Motor neuron (in vitro differentiated cells): ENCODE measurements around the gene KIF20B. TPM values are rescaled to one million over a fixed set of nuclear protein-coding genes. Genes with fewer than 3 reads are reported as not detected.
"Not testable (repeated sequence)": the region's sequence is repeated elsewhere in the genome, so short reads cannot be mapped to it uniquely, and the experiment has no call there.

Source experiments
- ATAC-seq, 8 experiments: fragments of 200-7000 bp; cut with Tn5 transposase; replicated peaks in 6 of 8; 2 replicates each; pipeline ENCODE4 v1.8.0; 2021; ENCODE audit warnings: mild to moderate bottlenecking in 8 of 8, moderate library complexity in 8 of 8
- H3K27ac ChIP-seq, 2 donors: fragments of 250-450 bp; sonication (Bioruptor Pico); 2 replicates each; pipeline ENCODE4 v1.9.0; 2021; ENCODE audit warnings: antibody characterized with exemption in 2 of 2, mild to moderate bottlenecking in 2 of 2, moderate library complexity in 1 of 2
- H3K4me1 ChIP-seq, 2 donors: fragments of 250-450 bp; sonication (Bioruptor Pico); replicated peaks in 1 of 2; 2 replicates each; pipeline ENCODE4 v1.6.1; 2021; ENCODE audit warnings: antibody characterized with exemption in 2 of 2, mild to moderate bottlenecking in 2 of 2, moderate library complexity in 1 of 2
- H3K4me3 ChIP-seq, 5 donors: fragments of 250-450 bp; sonication (Bioruptor Pico); 2 replicates each; pipeline ENCODE4 v1.9.0; 2021; ENCODE audit warnings: antibody characterized with exemption in 5 of 5, mild to moderate bottlenecking in 5 of 5, moderate library complexity in 4 of 5
- WGBS, 10 experiments: fragments of 450-650 bp; shearing (Covaris generic); methylation state at CpG; one replicate each; pipeline ENCODE4 v1.0.0; 2022; 5-methylcytosine and 5-hydroxymethylcytosine counted together
- in situ Hi-C, 9 experiments: fragments of 400-800 bp; cut with MboI; loops; one replicate each; pipeline ENCODE4 v1.15.0; 2021; ENCODE audit warnings: low sequenced_read_pairs in 9 of 9, low pct_unique_long_range_greater_than_20kb in 2 of 9; ENCODE audit not compliant: unreplicated experiment in 9 of 9
- total RNA-seq, 8 experiments: library from RNA; unstranded; fragments of 300-600 nt; gene quantifications; 2 replicates each; pipeline versions ENCODE4 v1.2.3 to v1.2.4, GENCODE V29; 2022

KIF20B gene
- total RNA-seq, 8 experiments from 2014 or later = 1.1 to 18.5 (median 3.6) TPM

DNA sequence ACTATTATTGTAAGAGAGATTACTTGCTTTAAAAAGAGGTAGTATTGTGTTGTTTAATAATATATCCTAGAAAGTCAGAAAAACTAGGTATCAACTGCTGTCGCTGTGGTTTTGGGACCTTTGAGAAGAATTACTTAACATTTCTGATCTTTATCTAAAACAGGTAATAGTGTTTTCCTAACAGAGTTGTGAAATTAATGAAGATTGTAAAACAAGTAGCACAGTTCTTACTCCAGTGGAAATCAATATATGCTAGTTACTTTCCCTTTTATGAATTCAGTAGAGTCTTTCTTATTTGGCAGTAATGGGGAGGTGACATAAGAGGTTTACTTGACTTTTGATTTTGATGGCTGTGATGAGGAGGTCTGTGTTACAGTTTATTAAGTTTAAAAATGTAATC is 58.1 kb downstream of the KIF20B start:
- no peak overlapping the region for H3K27ac ChIP-seq
- no peak overlapping the region for H3K4me3 ChIP-seq
- in situ Hi-C loops = no loop called here
- 80 to 100% (median 100%) methylated on average over 1 of the region's 1 CpG; no CpG with 5 or more reads in 1 of the 10 experiments for WGBS, 10 experiments
- H3K4me1 ChIP-seq = no peaks in the 10 kb centered on the region
- ATAC-seq = no peak

DNA sequence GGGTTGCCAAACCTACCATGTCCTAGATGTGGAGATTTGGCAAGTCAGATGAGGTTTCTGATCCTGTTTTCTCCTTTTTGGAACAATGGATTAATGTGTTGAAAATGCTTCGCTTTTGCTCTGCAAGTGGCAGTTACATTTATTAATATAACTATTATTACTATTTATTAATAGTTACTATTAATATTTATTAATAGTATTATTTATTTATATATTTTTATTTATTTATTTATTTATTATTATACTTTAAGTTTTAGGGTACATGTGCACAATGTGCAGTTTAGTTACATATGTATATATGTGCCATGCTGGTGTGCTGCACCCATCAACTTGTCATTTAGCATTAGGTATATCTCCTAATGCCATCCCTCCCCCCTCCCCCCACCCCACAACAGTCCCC is 62.3 kb downstream of the KIF20B start:
- in situ Hi-C loops = not testable (repeated sequence)

DNA sequence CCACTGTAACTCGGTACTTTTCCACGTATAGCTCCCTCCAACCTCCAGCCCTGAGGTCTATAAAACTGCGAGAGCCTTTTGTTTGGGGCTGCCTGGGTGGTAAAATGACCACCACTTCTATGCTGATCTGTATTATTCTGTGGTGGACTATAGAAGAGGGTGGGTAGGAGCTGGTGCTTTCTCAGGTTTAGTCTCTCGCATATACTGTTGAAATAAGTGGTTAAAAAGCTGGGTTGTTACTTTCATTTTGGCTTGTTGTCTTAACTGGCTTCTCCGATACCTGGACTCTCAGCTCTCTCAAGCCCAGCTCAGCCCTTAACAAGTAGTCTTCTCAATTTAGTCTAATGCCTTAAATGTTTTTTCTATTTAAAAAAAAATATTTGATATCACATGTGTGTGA is 70.3 kb downstream of the KIF20B start:
- ATAC-seq = peak in 1 of 8 experiments; percentile 30
- Histone ChIP-seq H3K4me3 (no peak overlapping the region), H3K27ac (no peak overlapping the region), H3K4me1 (no peaks in the 10 kb centered on the region)
- in situ Hi-C loops = no loop called here
- 45 to 100% (median 80%) methylated on average over 2 to 5 of the region's 5 CpGs; no CpG with 5 or more reads in 3 of the 10 experiments for WGBS, 10 experiments

More for the DNA sequence above, 62.3 kb downstream of the KIF20B start:
- H3K27ac ChIP-seq, H3K4me1 ChIP-seq, ATAC-seq, H3K4me3 ChIP-seq: not testable (repeated sequence)
- WGBS, 10 experiments = 83 to 100% (median 100%) methylated on average over 1 of the region's 1 CpG; no CpG with 5 or more reads in 2 of the 10 experiments

DNA sequence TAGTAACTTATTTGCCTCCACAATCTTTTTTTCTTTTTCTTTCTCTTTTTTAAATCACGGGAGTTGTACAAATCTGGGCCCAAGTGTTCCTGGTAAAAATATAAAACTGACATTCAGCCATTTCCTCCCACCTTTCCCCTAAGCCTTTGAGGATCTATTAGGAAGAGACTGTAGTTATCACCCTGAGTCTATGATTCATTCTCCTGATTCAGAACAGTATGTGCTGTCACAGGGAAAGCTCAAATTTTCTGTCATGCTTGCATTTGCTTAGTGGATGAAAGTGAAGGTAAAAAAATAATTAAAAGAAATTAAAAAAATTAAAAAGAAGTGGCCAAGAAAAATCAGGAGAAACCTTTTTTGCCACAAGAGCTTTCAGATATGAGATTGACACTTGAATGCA is 71.7 kb downstream of the KIF20B start:
- WGBS, 10 experiments = 0 to 100% (median 44%) methylated on average over 1 of the region's 1 CpG; no CpG with 5 or more reads in 1 of the 10 experiments
- no peak overlapping the region for H3K27ac ChIP-seq
- ATAC-seq = no peak
- no peak overlapping the region for H3K4me3 ChIP-seq
- H3K4me1 ChIP-seq = no peaks in the 10 kb centered on the region
- in situ Hi-C loops = no loop called here

DNA sequence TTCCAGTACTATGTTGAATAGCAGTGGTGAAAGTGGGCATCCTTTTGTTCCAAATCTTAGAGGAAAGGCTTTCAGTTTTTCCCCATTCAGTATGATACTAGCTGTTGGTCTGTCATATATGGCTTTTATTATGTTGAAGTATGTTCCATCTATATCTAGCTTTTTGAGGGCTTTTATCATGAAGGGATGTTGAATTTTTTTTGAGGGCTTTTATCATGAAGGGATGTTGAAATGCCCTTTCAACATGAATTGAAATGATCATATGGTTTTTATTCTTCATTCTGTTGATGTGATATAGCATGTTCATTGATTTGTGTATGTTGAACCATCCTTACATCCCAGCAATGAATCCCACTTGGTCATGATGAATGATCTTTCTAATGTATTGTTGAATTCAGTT is 75.3 kb downstream of the KIF20B start:
- in situ Hi-C loops = loop anchor here in 3 of 9 experiments (25.0 kb wide), 1 partner anchor 1086 kb away; the partner anchor contains the start of genes HTR7 (in 3 of the 3) and RPP30 (in 3 of the 3)
- H3K27ac ChIP-seq = no peak overlapping the region
- ATAC-seq = no peak
- H3K4me1 ChIP-seq = no peaks in the 10 kb centered on the region
- H3K4me3 ChIP-seq = no peak overlapping the region

DNA sequence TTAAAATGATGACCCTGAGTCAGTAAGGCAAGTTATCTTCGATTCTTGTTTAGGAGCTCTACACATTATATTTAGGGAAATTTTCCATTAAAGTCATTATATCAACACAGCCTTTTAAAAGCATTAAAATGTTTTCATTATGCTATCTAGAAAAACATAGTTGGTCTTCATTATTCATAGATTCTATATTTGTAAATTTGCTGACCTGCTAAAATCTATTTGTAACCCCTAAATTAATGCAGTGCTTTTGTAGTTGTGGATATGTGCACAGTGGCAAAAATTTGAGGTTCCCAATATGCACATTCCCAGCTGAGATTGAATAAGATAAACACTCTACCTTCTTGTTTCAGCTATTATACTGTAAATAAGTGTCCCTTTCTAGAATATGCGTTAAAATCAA is 81.1 kb downstream of the KIF20B start:
- WGBS, 10 experiments = 64 to 100% (median 92%) methylated on average over 1 to 2 of the region's 2 CpGs; no CpG with 5 or more reads in 1 of the 10 experiments
- no peak overlapping the region for H3K27ac ChIP-seq
- no peaks in the 10 kb centered on the region for H3K4me1 ChIP-seq
- H3K4me3 ChIP-seq = no peak overlapping the region
- in situ Hi-C loops = loop anchor here in 3 of 9 experiments (25.0 kb wide), 1 partner anchor 1080 kb away; the partner anchor contains the start of genes HTR7 (in 3 of the 3) and RPP30 (in 3 of the 3)
- no peak for ATAC-seq

DNA sequence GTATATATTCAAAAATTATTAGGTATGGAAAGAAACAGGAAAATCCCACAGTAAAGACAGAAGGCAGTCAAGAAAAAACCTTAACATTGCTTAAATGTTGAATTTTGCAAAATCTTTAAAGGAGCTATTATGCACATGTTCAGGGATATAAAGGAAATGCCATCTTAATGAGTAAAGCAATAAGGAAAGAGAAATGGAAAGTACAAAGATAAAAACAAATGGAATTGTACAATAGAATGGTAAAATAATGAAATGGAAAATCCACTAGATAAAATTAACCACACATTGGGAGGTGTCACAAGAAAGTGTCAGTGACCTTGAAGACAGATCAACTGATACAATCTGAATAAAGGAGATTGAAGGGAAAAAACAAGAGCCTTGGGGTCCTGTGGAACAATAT is 82.0 kb downstream of the KIF20B start:
- no peak overlapping the region for H3K4me3 ChIP-seq
- H3K4me1 ChIP-seq = no peaks in the 10 kb centered on the region
- no peak for ATAC-seq
- H3K27ac ChIP-seq = no peak overlapping the region
- in situ Hi-C loops = loop anchor here in 3 of 9 experiments (25.0 kb wide), 1 partner anchor 1079 kb away; the partner anchor contains the start of genes HTR7 (in 3 of the 3) and RPP30 (in 3 of the 3)

DNA sequence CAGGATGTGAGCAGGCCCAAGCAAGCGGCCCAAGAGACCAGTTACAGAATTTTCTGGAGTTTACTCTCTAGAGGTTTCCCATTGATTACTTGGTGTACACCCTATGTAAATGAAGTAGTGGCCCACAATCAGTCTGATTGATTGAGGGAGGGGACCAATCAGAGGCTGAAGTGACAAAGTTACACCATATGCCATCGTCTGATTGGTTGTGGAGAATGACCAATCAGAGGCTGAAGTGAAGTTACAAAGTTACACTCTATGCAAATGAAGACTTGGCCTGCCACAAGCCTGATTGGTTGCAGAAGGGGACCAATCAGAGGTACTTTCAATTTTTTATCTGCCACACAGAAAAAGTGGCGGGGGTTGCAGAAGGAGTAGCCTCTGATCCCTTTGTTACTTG is 83.7 kb downstream of the KIF20B start:
- in situ Hi-C loops = loop anchor here in 3 of 9 experiments (25.0 kb wide), 1 partner anchor 1077 kb away; the partner anchor contains the start of genes HTR7 (in 3 of the 3) and RPP30 (in 3 of the 3)
- 68 to 100% (median 91%) methylated on average over 1 to 3 of the region's 3 CpGs; no CpG with 5 or more reads in 1 of the 10 experiments for WGBS, 10 experiments
- no peak overlapping the region for H3K27ac ChIP-seq
- H3K4me1 ChIP-seq = no peaks in the 10 kb centered on the region
- H3K4me3 ChIP-seq = no peak overlapping the region
- ATAC-seq = no peak

DNA sequence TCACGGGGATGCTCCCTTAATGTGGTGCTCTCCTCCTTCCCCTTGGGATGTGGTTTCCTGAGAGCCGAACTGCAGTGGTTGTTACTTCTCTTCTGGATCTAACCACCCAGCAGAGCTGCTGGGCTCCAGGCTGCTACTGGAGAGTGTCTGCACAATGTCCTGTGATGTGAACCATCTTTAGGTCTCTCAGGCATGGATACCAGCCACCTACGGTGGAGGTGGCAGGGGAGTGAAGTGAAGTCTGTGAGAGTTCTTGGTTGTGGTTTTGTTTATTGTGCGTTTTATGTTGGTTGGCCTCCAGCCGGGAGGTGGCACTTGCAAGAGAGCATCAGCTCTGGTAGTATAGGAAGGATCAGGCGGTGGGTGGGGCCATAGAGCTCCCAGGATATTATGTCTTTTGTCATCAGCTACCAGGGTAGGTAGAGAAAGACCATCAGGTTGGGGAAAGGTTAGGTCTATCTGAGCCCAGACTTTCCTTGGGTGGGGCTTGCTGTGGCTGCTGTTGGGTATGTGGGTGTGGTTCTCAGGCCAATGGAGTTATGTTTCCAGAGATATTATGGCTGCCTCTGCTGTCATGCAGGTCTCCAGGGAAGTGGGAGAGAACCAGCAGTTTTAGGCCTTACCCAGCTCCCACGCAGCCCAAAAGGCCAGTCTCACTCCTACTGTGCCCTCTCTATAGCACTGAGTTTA is 87.9 kb downstream of the KIF20B start:
- no peaks in the 10 kb centered on the region for H3K4me1 ChIP-seq
- in situ Hi-C loops = loop anchor here in 3 of 9 experiments (25.0 kb wide), 1 partner anchor 1073 kb away; the partner anchor contains the start of genes HTR7 (in 3 of the 3) and RPP30 (in 3 of the 3)
- H3K27ac ChIP-seq = no peak overlapping the region
- ATAC-seq = peak in 2 of 8 experiments; percentile 29 to 35
- WGBS, 10 experiments = 57 to 100% (median 75%) methylated on average over 1 to 5 of the region's 7 CpGs; no CpG with 5 or more reads in 2 of the 10 experiments
- no peak overlapping the region for H3K4me3 ChIP-seq

DNA sequence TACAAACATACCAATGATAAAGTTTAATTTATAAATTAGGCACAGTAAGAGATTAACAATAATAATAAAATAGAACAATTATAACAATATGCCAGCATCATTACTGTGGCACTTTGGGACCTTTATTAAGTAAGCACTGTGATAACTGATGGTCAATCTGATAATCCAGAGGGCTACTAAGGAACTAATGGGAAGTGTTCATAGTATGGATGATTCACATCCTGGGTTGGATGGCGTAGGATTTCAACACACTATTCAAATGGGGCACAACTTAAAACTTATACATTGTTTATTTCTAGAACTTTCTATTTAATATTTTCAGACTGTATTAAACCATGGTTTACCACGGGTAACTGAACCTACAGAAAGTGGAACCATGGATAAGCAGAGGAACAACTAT is 90.8 kb downstream of the KIF20B start:
- H3K27ac ChIP-seq = no peak overlapping the region
- 13 to 100% (median 80%) methylated on average over 1 to 2 of the region's 2 CpGs; no CpG with 5 or more reads in 3 of the 10 experiments for WGBS, 10 experiments
- no peaks in the 10 kb centered on the region for H3K4me1 ChIP-seq
- in situ Hi-C loops = loop anchor here in 4 of 9 experiments (10.0 to 25.0 kb wide), 2 partner anchors 1070 to 1073 kb away; partner anchors contain the start of genes HTR7 (in 3 of the 4) and RPP30 (in 3 of the 4)
- no peak overlapping the region for H3K4me3 ChIP-seq
- no peak for ATAC-seq

DNA sequence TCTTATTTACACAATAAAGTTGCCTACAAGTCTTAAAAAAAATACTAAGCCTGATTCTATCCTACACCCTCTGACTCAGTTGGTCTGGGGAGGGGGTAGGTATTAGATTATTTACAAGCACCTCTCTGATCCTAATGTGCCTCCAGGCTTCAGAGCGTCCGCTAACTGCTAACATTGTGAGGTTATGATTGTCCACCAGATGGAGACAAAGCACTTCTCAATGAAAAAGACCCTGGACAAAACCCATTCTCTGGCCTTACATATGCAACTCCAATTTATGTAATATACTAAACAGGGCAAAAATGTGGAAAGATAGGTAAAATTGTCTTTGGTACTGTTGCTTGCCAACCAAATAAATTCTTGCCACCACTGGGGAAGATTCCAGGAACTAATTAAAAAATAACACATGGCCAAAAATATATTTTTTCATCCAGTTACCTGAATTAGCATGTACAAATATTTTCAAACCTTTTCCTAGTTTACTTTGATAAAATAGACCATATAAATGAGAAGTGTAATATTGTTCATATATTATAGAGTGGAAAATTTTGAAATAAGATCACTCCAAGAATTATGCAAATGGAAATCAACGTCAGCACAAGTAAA is 92.4 kb downstream of the KIF20B start:
- Histone ChIP-seq H3K27ac (no peak overlapping the region), H3K4me1 (no peaks in the 10 kb centered on the region), H3K4me3 (no peak overlapping the region)
- 4 to 100% (median 33%) methylated on average over 1 to 3 of the region's 3 CpGs; no CpG with 5 or more reads in 1 of the 10 experiments for WGBS, 10 experiments
- peak; percentile 52 to 90 (median 77) for ATAC-seq
- in situ Hi-C loops = loop anchor here in 4 of 9 experiments (10.0 to 25.0 kb wide), 2 partner anchors 1069 to 1071 kb away; partner anchors contain the start of genes HTR7 (in 3 of the 4) and RPP30 (in 3 of the 4)

DNA sequence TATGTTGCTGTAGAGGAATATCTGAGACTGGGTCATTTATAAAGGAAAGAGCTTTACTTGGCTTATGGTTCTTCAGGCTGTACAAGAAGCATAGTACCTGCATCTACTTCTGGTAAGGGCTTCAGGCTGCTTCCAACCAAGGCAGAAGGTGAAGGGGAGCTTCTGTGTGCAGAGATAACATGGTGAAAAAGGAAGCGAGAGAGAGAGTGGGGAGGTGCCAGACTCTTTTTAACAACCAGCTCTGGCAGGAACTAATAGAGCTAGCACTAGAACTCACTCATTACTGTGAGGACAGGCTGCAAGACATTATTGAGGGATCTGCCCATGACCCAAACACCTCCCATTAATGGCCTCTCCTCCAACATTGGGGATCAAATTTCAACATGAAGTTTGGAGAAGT is 94.5 kb downstream of the KIF20B start:
- WGBS, 10 experiments = 43 to 91% (median 80%) methylated on average over 1 of the region's 1 CpG; no CpG with 5 or more reads in 7 of the 10 experiments
- ATAC-seq = no peak
- H3K4me1 ChIP-seq = no peaks in the 10 kb centered on the region
- no peak overlapping the region for H3K4me3 ChIP-seq
- H3K27ac ChIP-seq = no peak overlapping the region
- in situ Hi-C loops = loop anchor here in 4 of 9 experiments (10.0 to 25.0 kb wide), 2 partner anchors 1066 to 1069 kb away; partner anchors contain the start of genes HTR7 (in 3 of the 4) and RPP30 (in 3 of the 4)

DNA sequence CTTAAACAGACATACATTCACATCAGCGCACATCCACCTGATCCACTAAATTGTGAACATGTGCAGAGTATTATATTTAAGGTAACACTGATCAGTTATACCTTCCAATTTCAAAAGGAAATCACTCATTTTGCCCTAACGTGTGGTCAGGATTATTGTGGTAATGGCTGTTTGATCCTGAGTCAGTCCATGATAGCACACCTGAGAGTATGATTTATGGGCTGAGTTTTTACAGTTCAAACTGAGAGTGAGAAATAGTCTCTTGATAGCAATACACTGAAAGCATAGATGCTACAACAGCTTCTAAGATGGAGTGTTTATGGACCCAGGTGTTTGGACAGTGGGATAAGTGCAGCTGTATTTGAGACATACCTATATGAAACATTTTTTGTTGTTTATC is 96.7 kb downstream of the KIF20B start:
- in situ Hi-C loops = loop anchor here in 4 of 9 experiments (10.0 to 25.0 kb wide), 2 partner anchors 1064 to 1067 kb away; partner anchors contain the start of genes HTR7 (in 3 of the 4) and RPP30 (in 3 of the 4)
- ATAC-seq = no peak

More for the DNA sequence above, 96.7 kb downstream of the KIF20B start:
- Histone ChIP-seq H3K4me3 (no peak overlapping the region), H3K4me1 (no peaks in the 10 kb centered on the region), H3K27ac (no peak overlapping the region)
- WGBS, 10 experiments = 0 to 100% (median 68%) methylated on average over 1 to 2 of the region's 2 CpGs
